NK-92 (cell line): ENCODE measurements around the gene USP17L24.
"Not testable (repeated sequence)": the region's sequence is repeated elsewhere in the genome, so short reads cannot be mapped to it uniquely, and the experiment has no call there.

Source experiments
- DNase-seq: peaks from one replicate; lab custom pipeline; 2025; ENCODE audit not compliant: unreplicated experiment; lab: John Stamatoyannopoulos, UW

Gene USP17L24, protein sequence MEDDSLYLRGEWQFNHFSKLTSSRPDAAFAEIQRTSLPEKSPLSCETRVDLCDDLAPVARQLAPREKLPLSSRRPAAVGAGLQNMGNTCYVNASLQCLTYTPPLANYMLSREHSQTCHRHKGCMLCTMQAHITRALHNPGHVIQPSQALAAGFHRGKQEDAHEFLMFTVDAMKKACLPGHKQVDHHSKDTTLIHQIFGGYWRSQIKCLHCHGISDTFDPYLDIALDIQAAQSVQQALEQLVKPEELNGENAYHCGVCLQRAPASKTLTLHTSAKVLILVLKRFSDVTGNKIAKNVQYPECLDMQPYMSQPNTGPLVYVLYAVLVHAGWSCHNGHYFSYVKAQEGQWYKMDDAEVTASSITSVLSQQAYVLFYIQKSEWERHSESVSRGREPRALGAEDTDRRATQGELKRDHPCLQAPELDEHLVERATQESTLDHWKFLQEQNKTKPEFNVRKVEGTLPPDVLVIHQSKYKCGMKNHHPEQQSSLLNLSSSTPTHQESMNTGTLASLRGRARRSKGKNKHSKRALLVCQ

DNA sequence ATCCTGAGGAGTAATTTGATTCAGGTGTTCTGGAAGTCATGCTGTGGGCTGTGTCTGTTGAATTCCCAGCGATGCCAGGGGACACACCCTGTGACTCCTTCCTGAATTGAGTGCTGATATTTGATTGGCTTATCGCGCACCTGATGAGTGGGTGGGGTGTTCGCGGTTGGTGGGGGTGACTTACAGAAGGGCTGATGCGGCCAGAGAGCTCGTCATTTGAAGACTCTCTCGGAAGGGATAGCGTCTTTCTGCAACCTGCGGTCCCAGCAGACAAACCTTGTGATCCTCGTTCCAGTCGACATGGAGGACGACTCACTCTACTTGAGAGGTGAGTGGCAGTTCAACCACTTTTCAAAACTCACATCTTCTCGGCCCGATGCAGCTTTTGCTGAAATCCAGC is at the start of gene USP17L24:
USP17L24 (plus strand) TSS at position 301 of the 400 bp plus-strand sequence; CDS start at position 301, 0 bp downstream.
- not testable (repeated sequence) for DNase-seq

DNA sequence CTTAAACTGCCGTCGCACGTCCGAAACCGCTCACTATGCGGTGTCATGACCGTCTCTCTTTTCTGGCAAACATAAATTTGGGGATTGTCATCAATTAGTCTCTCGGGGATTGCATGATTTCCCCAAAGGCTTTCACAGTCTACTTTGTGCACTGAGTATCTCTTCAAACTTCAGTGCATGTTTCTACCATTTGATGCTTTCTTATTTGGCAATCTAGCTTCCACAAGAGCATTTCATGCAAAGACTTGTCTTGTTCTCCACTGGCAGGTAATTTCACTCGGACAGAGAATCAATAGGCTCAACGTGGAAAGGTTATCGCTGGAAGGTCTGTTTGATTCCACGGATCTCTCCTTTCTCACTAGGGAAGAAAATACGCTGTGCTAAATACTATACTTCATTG is 774 bp upstream of the USP17L24 start:
- DNase-seq = not testable (repeated sequence)

DNA sequence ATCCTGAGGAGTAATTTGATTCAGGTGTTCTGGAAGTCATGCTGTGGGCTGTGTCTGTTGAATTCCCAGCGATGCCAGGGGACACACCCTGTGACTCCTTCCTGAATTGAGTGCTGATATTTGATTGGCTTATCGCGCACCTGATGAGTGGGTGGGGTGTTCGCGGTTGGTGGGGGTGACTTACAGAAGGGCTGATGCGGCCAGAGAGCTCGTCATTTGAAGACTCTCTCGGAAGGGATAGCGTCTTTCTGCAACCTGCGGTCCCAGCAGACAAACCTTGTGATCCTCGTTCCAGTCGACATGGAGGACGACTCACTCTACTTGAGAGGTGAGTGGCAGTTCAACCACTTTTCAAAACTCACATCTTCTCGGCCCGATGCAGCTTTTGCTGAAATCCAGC is 4.6 kb downstream of the USP17L24 start, which contains the start of gene USP17L25:
USP17L25 (plus strand) TSS at position 301 of the 400 bp plus-strand sequence; CDS start at position 301, 0 bp downstream.
- DNase-seq = not testable (repeated sequence)

DNA sequence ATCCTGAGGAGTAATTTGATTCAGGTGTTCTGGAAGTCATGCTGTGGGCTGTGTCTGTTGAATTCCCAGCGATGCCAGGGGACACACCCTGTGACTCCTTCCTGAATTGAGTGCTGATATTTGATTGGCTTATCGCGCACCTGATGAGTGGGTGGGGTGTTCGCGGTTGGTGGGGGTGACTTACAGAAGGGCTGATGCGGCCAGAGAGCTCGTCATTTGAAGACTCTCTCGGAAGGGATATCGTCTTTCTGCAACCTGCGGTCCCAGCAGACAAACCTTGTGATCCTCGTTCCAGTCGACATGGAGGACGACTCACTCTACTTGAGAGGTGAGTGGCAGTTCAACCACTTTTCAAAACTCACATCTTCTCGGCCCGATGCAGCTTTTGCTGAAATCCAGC is 9.4 kb downstream of the USP17L24 start, which contains the start of gene USP17L26:
USP17L26 (plus strand) TSS at position 301 of the 400 bp plus-strand sequence; CDS start at position 301, 0 bp downstream.
- DNase-seq = not testable (repeated sequence)

DNA sequence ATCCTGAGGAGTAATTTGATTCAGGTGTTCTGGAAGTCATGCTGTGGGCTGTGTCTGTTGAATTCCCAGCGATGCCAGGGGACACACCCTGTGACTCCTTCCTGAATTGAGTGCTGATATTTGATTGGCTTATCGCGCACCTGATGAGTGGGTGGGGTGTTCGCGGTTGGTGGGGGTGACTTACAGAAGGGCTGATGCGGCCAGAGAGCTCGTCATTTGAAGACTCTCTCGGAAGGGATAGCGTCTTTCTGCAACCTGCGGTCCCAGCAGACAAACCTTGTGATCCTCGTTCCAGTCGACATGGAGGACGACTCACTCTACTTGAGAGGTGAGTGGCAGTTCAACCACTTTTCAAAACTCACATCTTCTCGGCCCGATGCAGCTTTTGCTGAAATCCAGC is 14.1 kb downstream of the USP17L24 start, which contains the start of gene USP17L5:
USP17L5 (plus strand) TSS at position 301 of the 400 bp plus-strand sequence; CDS start at position 301, 0 bp downstream.
- DNase-seq = not testable (repeated sequence)

DNA sequence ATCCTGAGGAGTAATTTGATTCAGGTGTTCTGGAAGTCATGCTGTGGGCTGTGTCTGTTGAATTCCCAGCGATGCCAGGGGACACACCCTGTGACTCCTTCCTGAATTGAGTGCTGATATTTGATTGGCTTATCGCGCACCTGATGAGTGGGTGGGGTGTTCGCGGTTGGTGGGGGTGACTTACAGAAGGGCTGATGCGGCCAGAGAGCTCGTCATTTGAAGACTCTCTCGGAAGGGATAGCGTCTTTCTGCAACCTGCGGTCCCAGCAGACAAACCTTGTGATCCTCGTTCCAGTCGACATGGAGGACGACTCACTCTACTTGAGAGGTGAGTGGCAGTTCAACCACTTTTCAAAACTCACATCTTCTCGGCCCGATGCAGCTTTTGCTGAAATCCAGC is 18.9 kb downstream of the USP17L24 start, which contains the start of gene USP17L27:
USP17L27 (plus strand) TSS at position 301 of the 400 bp plus-strand sequence; CDS start at position 301, 0 bp downstream.
- DNase-seq = not testable (repeated sequence)

DNA sequence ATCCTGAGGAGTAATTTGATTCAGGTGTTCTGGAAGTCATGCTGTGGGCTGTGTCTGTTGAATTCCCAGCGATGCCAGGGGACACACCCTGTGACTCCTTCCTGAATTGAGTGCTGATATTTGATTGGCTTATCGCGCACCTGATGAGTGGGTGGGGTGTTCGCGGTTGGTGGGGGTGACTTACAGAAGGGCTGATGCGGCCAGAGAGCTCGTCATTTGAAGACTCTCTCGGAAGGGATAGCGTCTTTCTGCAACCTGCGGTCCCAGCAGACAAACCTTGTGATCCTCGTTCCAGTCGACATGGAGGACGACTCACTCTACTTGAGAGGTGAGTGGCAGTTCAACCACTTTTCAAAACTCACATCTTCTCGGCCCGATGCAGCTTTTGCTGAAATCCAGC is 23.6 kb downstream of the USP17L24 start, which contains the start of gene USP17L28:
USP17L28 (plus strand) TSS at position 301 of the 400 bp plus-strand sequence; CDS start at position 301, 0 bp downstream.
- not testable (repeated sequence) for DNase-seq

DNA sequence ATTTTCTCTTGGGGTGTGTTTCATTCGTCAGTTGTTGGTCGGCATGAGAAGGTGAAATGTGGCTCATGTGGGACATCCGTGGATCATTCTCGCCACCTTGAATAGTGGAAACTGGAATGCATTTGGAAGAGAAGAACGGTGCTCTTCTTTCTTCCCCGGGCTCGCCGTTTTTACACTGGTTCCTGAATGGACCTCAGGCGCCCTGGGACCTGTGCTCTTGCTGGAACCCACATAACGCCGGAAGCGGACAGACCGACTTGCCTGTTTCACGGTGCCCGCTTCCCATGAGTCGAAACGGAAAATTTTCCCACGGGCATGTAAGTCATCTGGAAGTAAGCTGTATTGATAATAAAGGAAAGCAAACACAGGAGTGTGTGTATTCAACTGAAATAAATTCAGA is 25.9 kb downstream of the USP17L24 start:
- not testable (repeated sequence) for DNase-seq

DNA sequence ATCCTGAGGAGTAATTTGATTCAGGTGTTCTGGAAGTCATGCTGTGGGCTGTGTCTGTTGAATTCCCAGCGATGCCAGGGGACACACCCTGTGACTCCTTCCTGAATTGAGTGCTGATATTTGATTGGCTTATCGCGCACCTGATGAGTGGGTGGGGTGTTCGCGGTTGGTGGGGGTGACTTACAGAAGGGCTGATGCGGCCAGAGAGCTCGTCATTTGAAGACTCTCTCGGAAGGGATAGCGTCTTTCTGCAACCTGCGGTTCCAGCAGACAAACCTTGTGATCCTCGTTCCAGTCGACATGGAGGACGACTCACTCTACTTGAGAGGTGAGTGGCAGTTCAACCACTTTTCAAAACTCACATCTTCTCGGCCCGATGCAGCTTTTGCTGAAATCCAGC is 28.4 kb downstream of the USP17L24 start, which contains the start of gene USP17L29:
USP17L29 (plus strand) TSS at position 301 of the 400 bp plus-strand sequence; CDS start at position 301, 0 bp downstream.
- not testable (repeated sequence) for DNase-seq

DNA sequence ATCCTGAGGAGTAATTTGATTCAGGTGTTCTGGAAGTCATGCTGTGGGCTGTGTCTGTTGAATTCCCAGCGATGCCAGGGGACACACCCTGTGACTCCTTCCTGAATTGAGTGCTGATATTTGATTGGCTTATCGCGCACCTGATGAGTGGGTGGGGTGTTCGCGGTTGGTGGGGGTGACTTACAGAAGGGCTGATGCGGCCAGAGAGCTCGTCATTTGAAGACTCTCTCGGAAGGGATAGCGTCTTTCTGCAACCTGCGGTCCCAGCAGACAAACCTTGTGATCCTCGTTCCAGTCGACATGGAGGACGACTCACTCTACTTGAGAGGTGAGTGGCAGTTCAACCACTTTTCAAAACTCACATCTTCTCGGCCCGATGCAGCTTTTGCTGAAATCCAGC is 37.9 kb downstream of the USP17L24 start, which contains the start of gene USP17L30:
USP17L30 (plus strand) TSS at position 301 of the 400 bp plus-strand sequence; CDS start at position 301, 0 bp downstream.
- DNase-seq = not testable (repeated sequence)
